Lower leg skin (tissue), 3 donors: Measurements from ENCODE around the gene C10orf95.

ENCODE experiments used
- CTCF ChIP-seq, 3 donors: fragments of 450-650 bp; IDR thresholded peaks; one replicate each; pipeline ENCODE4 v1.5.1; 2016; ENCODE audit warnings: antibody characterized with exemption in 3 of 3, mild to moderate bottlenecking in 3 of 3, moderate library complexity in 2 of 3
- POLR2A ChIP-seq, 2 donors: fragments of 450-650 bp; IDR thresholded peaks; one replicate each; pipeline ENCODE4 v1.6.1; 2016 to 2017; ENCODE audit warnings: antibody characterized with exemption in 2 of 2, mild to moderate bottlenecking in 1 of 2, moderate library complexity in 1 of 2

DNA sequence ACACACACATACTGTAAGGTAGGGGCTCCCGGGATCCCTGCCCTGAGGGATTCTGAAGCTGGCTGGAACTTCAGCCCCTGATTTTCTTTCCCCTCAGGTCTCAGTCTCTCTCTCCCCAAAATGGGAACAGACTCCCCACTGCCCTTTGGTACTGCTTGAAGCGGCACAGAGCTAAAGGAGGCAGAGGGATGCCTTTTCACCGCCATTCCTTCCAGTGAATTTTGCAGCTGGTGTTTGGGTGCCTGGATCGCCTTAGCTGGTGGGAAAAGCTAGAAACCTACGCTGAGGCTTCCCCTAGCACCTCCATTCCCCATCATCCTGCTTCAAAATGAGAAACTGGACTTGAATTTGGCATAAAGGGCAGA, 16.2 kb downstream of the C10orf95 start:
- TF ChIP-seq POLR2A (IDR thresholded peaks at IDR 0.05) = no peak
- TF ChIP-seq CTCF (IDR thresholded peaks at IDR 0.05) = no peak
